Activated B cell treated with CpG ODN at 0.5 μM for 24 hours (primary cell): ENCODE measurements around the gene GALNT12. TPM values are rescaled to one million over a fixed set of nuclear protein-coding genes. Genes with fewer than 3 reads are reported as not detected.

Experiments
- ATAC-seq: fragments of 200-7000 bp; cut with Tn5 transposase; one replicate; pipeline ENCODE4 v1.10.0; 2021; ENCODE audit warnings: low read depth, mild to moderate bottlenecking, moderate library complexity
- CTCF ChIA-PET: fragments of 350-600 bp; sonication (Branson Sonifier 250); formaldehyde crosslinking; loops from one replicate; lab custom pipeline; 2021; ENCODE audit warnings: antibody characterized with exemption; lab: Charles Lee
- POLR2A ChIA-PET: fragments of 350-600 bp; sonication (Branson Sonifier 250); formaldehyde crosslinking; loops from one replicate; lab custom pipeline; 2021; ENCODE audit warnings: antibody characterized with exemption; lab: Charles Lee
- DNase-seq: peaks from one replicate; pipeline ENCODE4 v3.0.0; 2022
- H3K27ac Mint-ChIP-seq: one replicate; pipeline ENCODE4 v1.8.0; 2020; ENCODE audit warnings: mixed read lengths
- H3K27me3 Mint-ChIP-seq: one replicate; pipeline ENCODE4 v1.8.0; 2021; ENCODE audit warnings: mixed read lengths
- H3K36me3 Mint-ChIP-seq: one replicate; pipeline ENCODE4 v1.8.0; 2021; ENCODE audit warnings: low read depth, mixed read lengths
- H3K4me1 Mint-ChIP-seq: one replicate; pipeline ENCODE4 v1.8.0; 2021; ENCODE audit warnings: mixed read lengths
- H3K4me3 Mint-ChIP-seq: one replicate; pipeline ENCODE4 v1.8.0; 2020; ENCODE audit warnings: mild to moderate bottlenecking, mixed read lengths
- H3K9me3 Mint-ChIP-seq: one replicate; pipeline ENCODE4 v1.8.0; 2020; ENCODE audit warnings: mixed read lengths
- intact Hi-C: fragments of 100-400 bp; cut with micrococcal nuclease; formaldehyde crosslinking; loops from one replicate; pipeline ENCODE4 v1.15.1; 2024
- total RNA-seq: library from RNA; stranded (reverse); gene quantifications from 2 replicates; pipeline ENCODE4 v1.2.3, GENCODE V29; 2022
- TF ChIP-seq, protein P1 (sequence below): fragments of 200-600 bp; IDR thresholded peaks from one replicate; pipeline ENCODE4 v1.8.0; 2022; ENCODE audit warnings: antibody characterized with exemption, mild to moderate bottlenecking

GALNT12 gene
- total RNA-seq, 1 donor from 2014 or later = 2.0 TPM

DNA sequence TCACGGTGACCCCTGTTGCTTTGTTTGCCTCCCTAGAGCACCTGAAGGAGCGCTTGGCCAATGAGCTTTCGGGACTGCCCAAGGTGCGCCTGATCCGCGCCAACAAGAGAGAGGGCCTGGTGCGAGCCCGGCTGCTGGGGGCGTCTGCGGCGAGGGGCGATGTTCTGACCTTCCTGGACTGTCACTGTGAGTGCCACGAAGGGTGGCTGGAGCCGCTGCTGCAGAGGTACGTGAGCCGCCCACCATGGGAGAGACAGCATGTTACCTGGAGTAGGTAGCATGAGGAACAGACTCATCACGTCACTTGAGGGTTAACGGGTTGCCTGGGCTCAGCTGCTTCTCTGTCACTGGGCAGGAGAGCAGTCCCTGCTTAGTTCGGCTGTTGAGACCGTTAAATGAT is 19.2 kb downstream of the GALNT12 start:
- no peak for ATAC-seq
- H3K27ac Mint-ChIP-seq = no peak overlapping the region
- ChIA-PET CTCF (interaction anchor here (1.2 kb wide), 1 partner anchor 21 kb away, joined by 3 read pairs; no protein-coding TSS in a partner anchor), POLR2A (no interaction called here)
- no peak for DNase-seq
- H3K4me3 Mint-ChIP-seq = no peak overlapping the region
- peaks cover 2% of the 10 kb centered on the region for H3K36me3 Mint-ChIP-seq
- H3K4me1 Mint-ChIP-seq = no peaks in the 10 kb centered on the region
- H3K9me3 Mint-ChIP-seq = no peaks in the 10 kb centered on the region
- intact Hi-C loops = no loop called here
- TF ChIP-seq, protein P1, sequence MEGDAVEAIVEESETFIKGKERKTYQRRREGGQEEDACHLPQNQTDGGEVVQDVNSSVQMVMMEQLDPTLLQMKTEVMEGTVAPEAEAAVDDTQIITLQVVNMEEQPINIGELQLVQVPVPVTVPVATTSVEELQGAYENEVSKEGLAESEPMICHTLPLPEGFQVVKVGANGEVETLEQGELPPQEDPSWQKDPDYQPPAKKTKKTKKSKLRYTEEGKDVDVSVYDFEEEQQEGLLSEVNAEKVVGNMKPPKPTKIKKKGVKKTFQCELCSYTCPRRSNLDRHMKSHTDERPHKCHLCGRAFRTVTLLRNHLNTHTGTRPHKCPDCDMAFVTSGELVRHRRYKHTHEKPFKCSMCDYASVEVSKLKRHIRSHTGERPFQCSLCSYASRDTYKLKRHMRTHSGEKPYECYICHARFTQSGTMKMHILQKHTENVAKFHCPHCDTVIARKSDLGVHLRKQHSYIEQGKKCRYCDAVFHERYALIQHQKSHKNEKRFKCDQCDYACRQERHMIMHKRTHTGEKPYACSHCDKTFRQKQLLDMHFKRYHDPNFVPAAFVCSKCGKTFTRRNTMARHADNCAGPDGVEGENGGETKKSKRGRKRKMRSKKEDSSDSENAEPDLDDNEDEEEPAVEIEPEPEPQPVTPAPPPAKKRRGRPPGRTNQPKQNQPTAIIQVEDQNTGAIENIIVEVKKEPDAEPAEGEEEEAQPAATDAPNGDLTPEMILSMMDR = no peak
- H3K27me3 Mint-ChIP-seq = no peaks in the 10 kb centered on the region

DNA sequence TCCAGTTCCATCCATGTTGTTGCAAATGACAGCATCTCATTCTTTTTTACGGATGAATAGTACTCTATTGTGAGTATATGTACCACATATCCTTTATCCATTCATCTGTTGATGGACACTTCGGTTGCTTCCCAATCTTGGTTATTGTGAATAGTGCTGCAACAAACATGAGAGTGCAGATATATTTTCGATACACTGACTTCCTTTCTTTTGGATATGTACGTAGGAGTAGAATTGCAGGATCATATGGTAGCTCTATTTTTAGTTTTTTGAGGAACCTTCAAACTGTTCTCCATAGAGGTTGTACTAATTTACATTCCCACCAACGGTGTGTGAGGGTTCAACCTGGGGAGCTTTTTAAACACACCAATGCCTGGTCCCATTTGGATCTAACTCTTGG is 22.3 kb downstream of the GALNT12 start:
- DNase-seq (no peak), ATAC-seq (no peak)
- Mint-ChIP-seq H3K27me3 (no peaks in the 10 kb centered on the region), H3K36me3 (peaks cover 2% of the 10 kb centered on the region), H3K9me3 (no peaks in the 10 kb centered on the region), H3K4me1 (no peaks in the 10 kb centered on the region), H3K27ac (no peak overlapping the region), H3K4me3 (no peak overlapping the region)
- POLR2A ChIA-PET = no interaction called here
- intact Hi-C loops = no loop called here
- TF ChIP-seq, protein P1 = no peak
- CTCF ChIA-PET = no interaction called here

DNA sequence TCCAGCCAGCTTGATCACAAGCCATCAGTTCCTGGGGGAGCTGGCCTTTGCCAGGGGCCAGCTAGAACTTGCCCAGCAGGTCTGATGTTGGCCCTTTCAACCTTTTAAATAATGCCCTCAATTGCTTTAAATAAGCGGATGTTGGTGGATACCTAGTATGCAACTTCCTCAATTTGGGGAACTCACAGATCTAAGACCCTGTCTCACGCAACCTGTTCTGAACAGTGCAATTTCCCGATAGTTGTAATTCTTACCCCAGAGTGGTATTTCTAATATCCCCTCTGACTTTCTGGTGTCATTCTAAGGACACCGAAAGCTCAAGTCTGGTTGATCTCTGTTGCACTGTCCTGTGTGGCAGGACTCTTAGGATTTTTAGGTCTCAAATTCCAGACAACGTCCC is 23.1 kb downstream of the GALNT12 start:
- ATAC-seq (no peak), DNase-seq (no peak)
- intact Hi-C loops = no loop called here
- no peaks in the 10 kb centered on the region for H3K27me3 Mint-ChIP-seq
- no peaks in the 10 kb centered on the region for H3K4me1 Mint-ChIP-seq
- TF ChIP-seq, protein P1 = no peak
- H3K36me3 Mint-ChIP-seq = peaks cover 2% of the 10 kb centered on the region
- H3K4me3 Mint-ChIP-seq = no peak overlapping the region
- ChIA-PET POLR2A (no interaction called here), CTCF (no interaction called here)
- H3K9me3 Mint-ChIP-seq = no peaks in the 10 kb centered on the region
- H3K27ac Mint-ChIP-seq = no peak overlapping the region

DNA sequence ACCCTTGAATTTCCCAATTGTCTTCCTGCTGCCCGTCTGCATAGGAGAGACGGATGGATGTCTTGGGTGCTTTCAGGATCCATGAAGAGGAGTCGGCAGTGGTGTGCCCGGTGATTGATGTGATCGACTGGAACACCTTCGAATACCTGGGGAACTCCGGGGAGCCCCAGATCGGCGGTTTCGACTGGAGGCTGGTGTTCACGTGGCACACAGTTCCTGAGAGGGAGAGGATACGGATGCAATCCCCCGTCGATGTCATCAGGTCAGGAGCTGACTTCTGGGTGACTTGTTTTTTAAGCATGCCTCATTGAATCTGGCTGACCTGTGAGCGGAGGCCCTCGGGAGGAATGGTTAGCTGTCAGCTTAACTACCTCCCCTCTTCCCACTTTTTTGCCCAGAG is 24.2 kb downstream of the GALNT12 start:
- Mint-ChIP-seq H3K36me3 (peaks cover 2% of the 10 kb centered on the region), H3K27ac (no peak overlapping the region), H3K4me3 (no peak overlapping the region), H3K9me3 (no peaks in the 10 kb centered on the region), H3K4me1 (no peaks in the 10 kb centered on the region), H3K27me3 (no peaks in the 10 kb centered on the region)
- intact Hi-C loops = no loop called here
- ATAC-seq (no peak), DNase-seq (no peak)
- CTCF ChIA-PET = interaction anchor here (1.0 kb wide), 1 partner anchor 17 kb away, joined by 3 read pairs; no protein-coding TSS in a partner anchor
- POLR2A ChIA-PET = no interaction called here
- TF ChIP-seq, protein P1 = no peak

- Mint-ChIP-seq H3K4me1 (no peaks in the 10 kb centered on the region), H3K36me3 (no peaks in the 10 kb centered on the region), H3K4me3 (no peak overlapping the region), H3K27me3 (no peaks in the 10 kb centered on the region), H3K27ac (no peak overlapping the region), H3K9me3 (no peaks in the 10 kb centered on the region)
- TF ChIP-seq, protein P1 = no peak
- POLR2A ChIA-PET = no interaction called here
- CTCF ChIA-PET = no interaction called here
- intact Hi-C loops = no loop called here
- ATAC-seq = no peak
- DNase-seq = no peak
Measured at GRCh38 chr9:98832768-98833089, 25.3 kb downstream of the GALNT12 start.
